ENCODE results near the gene ARL5A.
"Not testable (repeated sequence)": the region's sequence is repeated elsewhere in the genome, so short reads cannot be mapped to it uniquely, and the experiment has no call there.

The ARL5A gene

GRCh38 chr2:151796774-151797173 lies 31.4 kb downstream of the ARL5A start:
- DNase-seq (ENCODE audit: low read depth) = no peak
- H3K4me3 ChIP-seq (ENCODE audit: low read depth, low read length) = no peak overlapping the region
- TF ChIP-seq MYC (IDR thresholded peaks at IDR 0.05; ENCODE audit: low read depth, low read length) = no peak
- no peak for TF ChIP-seq CTCF (IDR thresholded peaks at IDR 0.05; ENCODE audit: low read depth, low read length)
- no peak for TF ChIP-seq MAX (IDR thresholded peaks at IDR 0.05; ENCODE audit: low read depth, low read length)
- no peak for TF ChIP-seq POLR2A (IDR thresholded peaks at IDR 0.05; ENCODE audit: extremely low read depth, insufficient read length)

GRCh38 chr2:151795646-151796240 lies 32.5 kb downstream of the ARL5A start:
- no peak for TF ChIP-seq MYC (IDR thresholded peaks at IDR 0.05; ENCODE audit: low read depth, low read length)
- no peak for TF ChIP-seq MAX (IDR thresholded peaks at IDR 0.05; ENCODE audit: low read depth, low read length)
- no peak for TF ChIP-seq CTCF (IDR thresholded peaks at IDR 0.05; ENCODE audit: low read depth, low read length)
- no peak for TF ChIP-seq POLR2A (IDR thresholded peaks at IDR 0.05; ENCODE audit: extremely low read depth, insufficient read length)
- H3K4me3 ChIP-seq (ENCODE audit: low read depth, low read length) = no peak overlapping the region
- DNase-seq (ENCODE audit: low read depth) = no peak

- not testable (repeated sequence) for DNase-seq (ENCODE audit: low read depth)
Observed at GRCh38 chr2:151794422-151794821, 33.8 kb downstream of the ARL5A start.

GRCh38 chr2:151793123-151793522 lies 35.1 kb downstream of the ARL5A start:
- H3K4me3 ChIP-seq (ENCODE audit: low read depth, low read length) = no peak overlapping the region
- TF ChIP-seq MYC (IDR thresholded peaks at IDR 0.05; ENCODE audit: low read depth, low read length) = no peak
- no peak for TF ChIP-seq CTCF (IDR thresholded peaks at IDR 0.05; ENCODE audit: low read depth, low read length)
- TF ChIP-seq POLR2A (IDR thresholded peaks at IDR 0.05; ENCODE audit: extremely low read depth, insufficient read length) = no peak
- TF ChIP-seq MAX (IDR thresholded peaks at IDR 0.05; ENCODE audit: low read depth, low read length) = no peak
- DNase-seq (ENCODE audit: low read depth) = no peak

More at GRCh38 chr2:151794422-151794821, 33.8 kb downstream of the ARL5A start:
- not testable (repeated sequence) for H3K4me3 ChIP-seq (ENCODE audit: low read depth, low read length)

GRCh38 chr2:151792589-151792988 lies 35.6 kb downstream of the ARL5A start:
- no peak overlapping the region for H3K4me3 ChIP-seq (ENCODE audit: low read depth, low read length)
- DNase-seq (ENCODE audit: low read depth) = no peak
- TF ChIP-seq POLR2A (IDR thresholded peaks at IDR 0.05; ENCODE audit: extremely low read depth, insufficient read length) (no peak), MYC (IDR thresholded peaks at IDR 0.05; ENCODE audit: low read depth, low read length) (no peak), MAX (IDR thresholded peaks at IDR 0.05; ENCODE audit: low read depth, low read length) (no peak)

GRCh38 chr2:151791545-151791944 lies 36.7 kb downstream of the ARL5A start:
- no peak overlapping the region for H3K4me3 ChIP-seq (ENCODE audit: low read depth, low read length)
- TF ChIP-seq MYC (IDR thresholded peaks at IDR 0.05; ENCODE audit: low read depth, low read length) = no peak
- no peak for TF ChIP-seq CTCF (IDR thresholded peaks at IDR 0.05; ENCODE audit: low read depth, low read length)
- no peak for TF ChIP-seq MAX (IDR thresholded peaks at IDR 0.05; ENCODE audit: low read depth, low read length)
- no peak for TF ChIP-seq POLR2A (IDR thresholded peaks at IDR 0.05; ENCODE audit: extremely low read depth, insufficient read length)

GRCh38 chr2:151790689-151791088 lies 37.5 kb downstream of the ARL5A start:
- H3K4me3 ChIP-seq (ENCODE audit: low read depth, low read length) = no peak overlapping the region
- no peak for DNase-seq (ENCODE audit: low read depth)
- TF ChIP-seq MAX (IDR thresholded peaks at IDR 0.05; ENCODE audit: low read depth, low read length) = no peak
- TF ChIP-seq MYC (IDR thresholded peaks at IDR 0.05; ENCODE audit: low read depth, low read length) = no peak

More at GRCh38 chr2:151791545-151791944, 36.7 kb downstream of the ARL5A start:
- DNase-seq (ENCODE audit: low read depth) = no peak

Data from NB4 (cell line).